GM19025 (cell line): ENCODE results near the gene PHYKPL.

ENCODE experiments used
- ATAC-seq: cut with Tn5 transposase; IDR thresholded peaks from one replicate; pipeline ENCODE4 v1.9.1; 2021; ENCODE audit warnings: mild to moderate bottlenecking, low read depth, moderate library complexity; ENCODE audit not compliant: unreplicated experiment

Gene PHYKPL

GRCh38 chr5:178193251-178193809 is 39.3 kb downstream of the PHYKPL start:
- ATAC-seq, result no peak

- ATAC-seq, result no peak
Observed at GRCh38 chr5:178192787-178193186, 39.8 kb downstream of the PHYKPL start.

DNA sequence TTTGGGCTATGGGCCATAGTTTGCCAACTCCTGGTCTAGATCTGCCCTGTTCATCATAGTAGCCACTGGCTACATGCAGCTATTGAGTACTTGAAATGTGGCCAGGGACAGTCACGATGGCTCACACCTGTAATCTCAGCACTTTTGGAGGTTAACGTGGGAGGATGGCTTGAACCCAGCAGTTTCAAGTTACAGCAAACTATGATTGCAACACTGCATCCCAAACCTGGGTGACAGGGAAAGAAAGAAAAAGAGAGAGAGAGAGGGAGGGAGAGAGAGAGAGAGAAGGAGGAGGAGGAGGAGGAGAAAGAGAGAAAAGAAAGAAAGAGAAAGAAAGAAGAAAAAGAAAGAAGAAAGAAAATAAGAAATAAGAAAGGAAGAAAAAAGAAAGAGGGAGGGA is 40.4 kb downstream of the PHYKPL start:
- no peak for ATAC-seq

DNA sequence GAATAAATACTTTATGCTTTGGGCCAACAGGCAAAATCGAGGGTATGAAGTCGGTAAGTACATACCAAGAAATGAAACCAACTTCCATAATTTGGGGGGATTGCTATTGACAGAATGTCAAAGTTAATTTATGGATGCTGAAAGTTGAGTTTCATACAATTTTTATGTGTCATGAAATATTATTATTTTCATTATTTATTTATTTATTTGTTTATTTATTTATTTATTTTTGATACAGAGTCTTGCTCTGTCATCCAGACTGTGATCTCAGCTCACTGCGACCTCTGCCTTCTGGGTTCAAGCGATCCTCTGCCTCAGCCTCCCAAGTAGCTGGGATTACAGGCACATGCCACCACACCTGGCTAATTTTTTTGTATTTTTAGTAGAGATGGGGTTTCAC is 40.9 kb downstream of the PHYKPL start:
- no peak for ATAC-seq

- no peak for ATAC-seq
Observed at GRCh38 chr5:178189433-178189832, 43.2 kb downstream of the PHYKPL start.

- ATAC-seq, result no peak
Observed at GRCh38 chr5:178187014-178187413, 45.6 kb downstream of the PHYKPL start, which contains the start of gene GMCL2. TSS of gene GMCL2 (minus strand) at chr5:178187371. CDS start at chr5:178187299, 72 bp downstream.

GRCh38 chr5:178186427-178186826 is 46.2 kb downstream of the PHYKPL start:
- no peak for ATAC-seq

GRCh38 chr5:178182158-178182876 is 50.3 kb downstream of the PHYKPL start:
- ATAC-seq, result no peak

GRCh38 chr5:178180141-178180863 is 52.3 kb downstream of the PHYKPL start:
- ATAC-seq, result no peak

DNA sequence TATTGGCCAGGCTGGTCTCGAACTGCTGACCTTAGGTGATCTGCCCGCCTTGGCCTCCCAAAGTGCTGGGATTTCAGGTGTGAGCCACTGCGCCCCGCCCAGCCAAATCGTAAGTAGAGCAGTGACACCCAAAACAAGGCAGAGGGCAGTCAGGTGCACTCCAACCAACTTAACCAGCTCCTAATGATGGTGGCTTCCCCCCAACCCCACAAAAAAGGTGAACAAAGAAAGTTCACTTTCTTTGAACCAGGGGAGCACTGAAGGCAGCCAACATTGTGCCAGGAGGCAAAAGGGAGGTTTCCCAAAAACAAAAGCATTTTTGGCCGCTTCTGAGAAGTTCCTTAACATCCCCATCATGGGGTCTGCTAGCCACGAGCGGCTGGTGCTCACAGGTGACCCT is 55.0 kb downstream of the PHYKPL start:
- no peak for ATAC-seq

DNA sequence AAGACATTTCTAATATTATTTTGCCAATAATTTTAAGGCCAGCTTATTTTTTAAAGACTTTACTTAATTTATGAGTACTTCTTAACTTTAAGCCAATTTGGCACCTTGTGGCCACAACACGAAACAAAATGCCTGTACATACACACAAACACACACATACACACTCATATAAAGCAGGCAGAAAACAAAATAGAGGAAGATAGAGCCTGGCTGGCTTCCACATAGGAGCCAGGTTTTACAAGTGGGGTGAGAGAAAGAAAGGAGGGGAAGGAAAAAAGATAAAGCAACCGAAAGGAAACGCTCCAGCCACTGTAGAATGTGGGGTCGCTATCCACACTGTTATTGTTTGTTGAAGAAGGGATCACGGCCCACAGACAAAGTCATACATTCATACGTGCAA is 55.8 kb downstream of the PHYKPL start:
- no peak for ATAC-seq

DNA sequence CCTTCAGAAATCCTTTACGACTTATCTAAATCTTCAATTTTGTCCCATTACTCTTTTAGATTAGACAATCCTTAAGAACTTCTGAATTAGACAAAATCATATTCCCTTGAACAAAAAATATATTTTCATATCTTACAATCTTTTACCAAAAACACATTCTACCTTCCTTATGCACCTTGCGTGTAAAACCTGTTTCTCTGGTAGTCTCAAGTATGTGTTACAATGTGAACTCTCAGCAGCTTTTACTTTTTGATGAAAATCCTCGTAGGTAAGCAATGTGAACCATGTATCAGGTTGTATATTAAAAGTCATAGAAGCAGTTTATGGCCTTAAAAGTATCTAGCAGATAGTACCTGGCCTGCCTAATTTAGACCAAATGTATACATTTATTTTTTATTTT is 58.1 kb downstream of the PHYKPL start:
- no peak for ATAC-seq

DNA sequence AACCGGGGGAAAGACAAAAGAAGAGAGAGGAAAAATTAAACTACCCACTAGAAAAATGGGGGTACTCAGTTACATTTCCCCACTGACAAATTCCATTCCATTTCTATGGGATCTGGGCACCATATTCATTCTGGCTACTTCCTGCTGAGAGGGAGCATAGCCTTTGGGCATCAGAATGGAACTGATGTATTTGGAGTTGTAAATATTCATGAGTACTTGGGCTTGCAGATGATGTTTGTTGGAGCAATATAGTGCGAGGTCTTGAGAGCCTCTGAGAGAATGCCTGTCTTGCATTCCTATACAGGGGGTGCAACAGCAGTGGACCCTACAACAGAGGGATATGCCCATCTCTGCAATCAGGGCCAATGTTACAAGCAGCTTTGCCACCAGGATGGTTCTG is 62.1 kb downstream of the PHYKPL start:
- ATAC-seq, result no peak

GRCh38 chr5:178165581-178165980 is 67.0 kb downstream of the PHYKPL start:
- no peak for ATAC-seq

GRCh38 chr5:178163772-178164735 is 68.5 kb downstream of the PHYKPL start:
- peak; percentile 90 for ATAC-seq

GRCh38 chr5:178162481-178162880 is 70.1 kb downstream of the PHYKPL start:
- ATAC-seq, result no peak

GRCh38 chr5:178160176-178160575 is 72.4 kb downstream of the PHYKPL start:
- ATAC-seq, result no peak
